ENCODE measurements around the gene SHROOM4.

- no peak for TF ChIP-seq CTCF (IDR thresholded peaks at IDR 0.05; ENCODE audit: borderline replicate concordance, extremely low read depth, low read length, poor library complexity, severe bottlenecking)
- no peak for TF ChIP-seq EZH2 (IDR thresholded peaks at IDR 0.05; ENCODE audit: borderline replicate concordance, low read depth, low read length, severe bottlenecking)
Observed at GRCh38 chrX:50711907-50712306, 102.1 kb downstream of the SHROOM4 start.

Measured in DND-41 (cell line).